GM18508 (cell line): Measurements from ENCODE around the gene RAD51B.
A peak's percentile ranks its signal among the peaks of the same experiment; 100 is the strongest.
"Not testable (repeated sequence)": the region's sequence is repeated elsewhere in the genome, so short reads cannot be mapped to it uniquely, and the experiment has no call there.

ENCODE experiments used
- ATAC-seq: cut with Tn5 transposase; IDR thresholded peaks from one replicate; pipeline ENCODE4 v1.9.1; 2021; ENCODE audit warnings: moderate number of reproducible peaks; ENCODE audit not compliant: insufficient read depth, unreplicated experiment

RAD51B gene

DNA sequence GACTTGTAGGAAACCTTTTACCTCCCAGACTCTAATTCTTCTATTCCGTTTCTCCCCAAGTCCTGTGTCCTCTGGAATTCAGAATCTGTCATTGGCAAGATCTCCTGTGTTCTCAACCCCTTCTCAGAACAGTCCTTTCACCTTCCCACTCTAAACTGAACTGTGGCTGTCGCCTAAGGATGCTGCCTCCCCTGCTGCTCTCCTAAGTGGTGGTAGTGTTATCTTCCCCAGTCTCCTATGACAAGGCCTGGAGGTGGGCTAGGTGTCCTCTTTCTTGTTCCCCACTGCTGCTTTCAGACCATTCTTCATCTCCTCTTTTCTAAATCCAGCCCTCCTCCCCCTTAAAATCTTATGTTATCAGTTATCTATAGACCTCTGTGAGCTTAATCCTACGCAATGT, 397.4 kb downstream of the RAD51B start:
- no peak for ATAC-seq

DNA sequence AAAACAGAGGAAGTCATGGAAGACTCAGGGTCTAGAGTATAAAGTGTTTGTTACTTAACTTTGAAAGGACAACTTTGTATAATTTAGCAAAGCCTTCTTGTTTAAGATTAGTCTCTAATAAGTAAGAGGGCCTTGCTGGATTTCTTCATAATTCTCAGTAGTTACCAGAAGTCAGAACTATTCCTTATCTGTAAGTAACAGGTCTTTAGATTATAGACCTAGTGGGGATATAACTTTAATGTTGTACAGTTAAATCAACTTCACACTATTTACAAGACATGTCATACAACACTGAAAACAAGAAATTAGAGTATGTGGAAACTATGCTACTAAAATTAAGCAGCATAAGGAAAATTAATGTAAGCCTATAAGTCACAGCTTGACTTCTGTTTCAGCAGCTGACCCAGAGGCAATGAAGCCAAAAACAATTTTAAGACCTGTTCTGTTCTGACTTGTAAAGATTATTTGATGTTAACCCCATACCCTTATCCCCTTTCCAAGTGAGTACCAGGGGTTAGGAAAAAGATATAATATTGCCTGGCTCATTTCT, 398.3 kb downstream of the RAD51B start:
- no peak for ATAC-seq

DNA sequence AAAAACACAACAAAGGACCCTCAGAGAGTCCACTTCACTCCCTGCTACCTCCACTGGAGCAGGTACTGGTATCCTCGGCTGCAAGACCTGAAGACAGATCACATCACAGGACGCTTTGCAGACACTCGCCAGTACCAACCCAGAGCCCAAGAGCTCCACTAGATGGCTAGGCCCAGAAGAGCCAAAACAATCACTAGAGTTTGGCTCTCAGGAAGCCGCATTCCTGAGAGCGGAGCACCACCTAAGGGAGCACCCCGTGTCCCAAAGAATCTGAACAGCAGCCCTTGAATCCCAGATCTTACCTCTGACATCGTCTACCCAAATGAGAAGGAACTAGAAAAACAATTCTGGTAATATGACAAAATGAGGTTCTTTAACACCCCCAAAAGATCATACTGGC, 399.8 kb downstream of the RAD51B start:
- ATAC-seq, result no peak

DNA sequence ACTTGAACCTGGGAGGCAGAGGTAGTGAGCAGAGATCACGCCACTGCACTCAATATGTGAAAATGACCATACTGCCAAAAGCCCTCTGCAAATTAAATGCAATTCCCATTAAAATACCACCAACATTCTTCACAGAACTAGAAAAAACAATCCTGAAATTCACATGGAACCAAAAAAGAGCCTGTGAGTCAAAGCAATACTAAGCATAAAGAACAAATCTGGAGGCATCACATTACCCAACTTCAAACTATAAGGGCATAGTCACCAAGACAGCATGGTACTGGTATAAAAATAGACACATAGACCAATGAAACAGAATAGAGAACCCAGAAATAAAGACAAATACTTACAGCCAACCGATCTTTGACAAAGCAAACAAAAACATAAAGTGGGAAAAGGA, 401.5 kb downstream of the RAD51B start:
- not testable (repeated sequence) for ATAC-seq

DNA sequence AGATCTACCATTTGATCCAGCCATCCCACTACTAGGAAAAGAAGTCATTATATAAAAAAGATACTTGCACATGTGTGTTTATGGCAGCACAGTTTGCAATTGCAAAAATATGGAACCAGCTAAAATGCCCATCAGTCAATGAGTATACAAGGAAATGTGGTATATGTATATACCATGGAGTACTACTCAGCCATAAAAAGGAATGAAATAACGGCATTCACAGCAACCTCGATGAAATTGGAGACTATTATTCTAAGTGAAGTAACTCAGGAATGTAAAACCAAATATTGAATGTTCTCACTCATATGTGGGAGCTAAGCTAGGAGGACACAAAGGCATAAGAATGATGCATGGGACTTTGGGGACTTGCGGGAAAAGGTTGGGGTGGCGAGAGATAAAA, 402.6 kb downstream of the RAD51B start:
- ATAC-seq, result no peak

DNA sequence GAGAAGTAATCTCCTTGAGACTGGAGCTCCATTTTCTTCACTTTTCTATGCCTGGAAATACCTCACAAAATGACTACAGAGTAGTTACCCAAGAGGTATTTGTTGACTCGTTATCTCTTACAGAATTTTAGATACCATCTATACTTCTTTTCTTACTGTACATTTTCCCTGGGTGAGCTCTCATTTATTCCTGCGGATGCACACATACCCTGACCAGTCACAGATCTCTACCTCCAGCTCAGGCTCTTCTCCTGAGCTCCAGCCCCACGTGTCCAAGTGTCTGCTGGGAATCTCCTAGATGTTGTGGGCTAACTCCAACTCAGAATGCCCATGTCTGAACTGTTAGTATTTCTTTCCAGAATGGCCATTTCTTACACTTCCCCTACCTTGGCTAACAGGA, 403.1 kb downstream of the RAD51B start:
- ATAC-seq, result no peak

DNA sequence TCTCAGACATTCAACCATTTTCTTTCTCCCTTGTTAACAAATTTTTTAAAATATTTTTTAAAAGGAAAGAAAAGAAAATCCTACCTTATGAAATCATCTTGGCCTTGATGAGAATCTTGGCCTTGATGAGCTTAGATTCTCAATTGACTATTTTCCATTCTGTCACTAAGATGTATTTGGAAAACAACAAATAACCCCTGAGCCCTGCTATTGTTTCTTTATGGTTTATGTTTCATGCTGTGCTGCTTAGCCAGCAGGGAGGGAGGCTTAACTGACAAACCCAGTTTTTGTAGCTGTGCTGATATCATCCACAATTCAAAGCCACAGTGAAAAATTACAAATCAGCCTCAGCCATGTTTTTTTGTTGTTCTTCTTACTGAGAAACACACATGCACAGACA, 404.1 kb downstream of the RAD51B start:
- ATAC-seq, result no peak

DNA sequence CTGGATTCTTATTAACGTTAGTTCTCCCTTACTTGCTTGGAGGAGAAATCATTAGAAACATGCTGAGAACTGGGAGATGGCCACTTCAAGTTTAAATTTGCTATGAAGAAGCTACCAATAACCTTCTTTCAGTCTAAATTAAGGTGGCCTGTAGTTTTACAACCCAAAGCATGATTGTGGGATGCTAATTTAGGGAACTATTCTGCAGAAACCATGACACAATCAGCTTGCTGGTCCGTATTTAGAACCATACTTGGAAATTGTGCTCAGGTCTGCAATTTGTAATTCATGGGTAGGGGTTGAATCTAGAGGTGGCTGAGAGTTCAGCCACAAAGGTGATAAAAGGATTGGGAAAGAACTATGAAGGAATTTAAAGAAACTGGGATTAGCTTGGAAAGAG, 405.7 kb downstream of the RAD51B start:
- no peak for ATAC-seq

DNA sequence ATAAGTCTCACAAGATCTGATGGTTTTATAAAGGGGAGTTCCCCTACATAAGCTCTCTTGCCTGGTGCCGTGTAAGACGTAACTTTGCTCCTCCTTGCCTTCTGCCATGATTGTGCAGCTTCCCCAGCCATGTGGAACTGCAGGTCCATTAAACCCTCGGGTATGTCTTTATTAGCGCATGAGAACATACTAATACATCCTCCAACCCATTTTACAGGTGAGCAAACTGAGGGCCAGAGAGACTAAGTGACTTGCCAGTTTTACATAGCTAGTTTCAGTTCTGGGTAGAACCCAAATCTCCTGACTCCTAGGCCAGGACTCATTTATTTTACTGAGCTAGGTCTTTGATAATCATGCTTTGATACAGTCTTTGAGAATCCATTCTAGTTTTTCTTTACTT, 406.9 kb downstream of the RAD51B start:
- no peak for ATAC-seq

DNA sequence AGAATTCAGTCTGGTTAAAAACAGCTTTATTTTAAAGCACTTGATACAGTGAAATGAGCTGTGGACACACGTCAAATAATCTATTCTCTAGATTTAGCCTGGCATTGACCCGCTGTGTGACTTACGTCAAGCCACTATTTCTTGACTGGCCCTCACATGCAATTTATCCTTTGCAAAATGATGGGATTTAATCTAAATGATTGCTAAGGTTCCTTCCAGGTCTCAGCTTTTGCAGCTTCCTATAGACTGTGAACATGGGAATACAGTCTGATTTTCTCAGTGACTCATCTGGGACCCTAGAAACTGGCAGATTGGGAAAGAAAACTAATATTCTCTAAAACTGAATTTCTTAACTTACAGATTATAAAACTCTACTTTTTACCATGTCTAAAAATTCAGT, 409.1 kb downstream of the RAD51B start:
- ATAC-seq, result no peak

DNA sequence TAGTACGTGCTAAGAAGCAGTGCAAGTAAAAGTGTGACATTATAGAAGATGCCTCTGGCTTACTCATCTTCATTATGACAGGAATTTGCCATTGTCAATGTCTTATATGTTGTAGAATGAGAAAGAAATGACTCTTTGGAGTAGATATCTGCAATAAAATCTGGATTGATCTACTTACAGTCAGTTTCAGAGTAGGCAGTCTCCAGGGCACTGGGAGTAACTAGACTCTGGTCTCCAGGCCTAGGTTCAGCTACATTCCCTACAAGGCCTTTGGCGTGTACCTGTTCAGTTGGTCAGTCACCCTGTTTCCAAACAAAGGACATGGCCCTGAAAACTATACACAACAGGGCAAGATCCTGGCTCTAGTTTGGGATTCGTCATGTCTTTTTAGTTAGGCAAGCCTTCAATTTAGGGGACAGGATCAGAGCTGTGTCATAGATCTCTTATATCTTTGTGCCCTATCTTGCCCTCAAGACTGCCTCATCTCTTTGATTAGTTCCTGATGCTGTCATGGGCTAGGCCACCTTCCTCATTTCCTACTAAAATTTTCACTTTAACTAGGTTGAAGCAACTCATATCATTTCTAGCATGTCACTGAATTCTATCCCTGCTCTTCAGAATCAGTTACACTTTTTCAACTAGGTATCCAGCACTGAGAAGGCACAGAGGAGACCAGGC, 410.0 kb downstream of the RAD51B start:
- ATAC-seq, result no peak

DNA sequence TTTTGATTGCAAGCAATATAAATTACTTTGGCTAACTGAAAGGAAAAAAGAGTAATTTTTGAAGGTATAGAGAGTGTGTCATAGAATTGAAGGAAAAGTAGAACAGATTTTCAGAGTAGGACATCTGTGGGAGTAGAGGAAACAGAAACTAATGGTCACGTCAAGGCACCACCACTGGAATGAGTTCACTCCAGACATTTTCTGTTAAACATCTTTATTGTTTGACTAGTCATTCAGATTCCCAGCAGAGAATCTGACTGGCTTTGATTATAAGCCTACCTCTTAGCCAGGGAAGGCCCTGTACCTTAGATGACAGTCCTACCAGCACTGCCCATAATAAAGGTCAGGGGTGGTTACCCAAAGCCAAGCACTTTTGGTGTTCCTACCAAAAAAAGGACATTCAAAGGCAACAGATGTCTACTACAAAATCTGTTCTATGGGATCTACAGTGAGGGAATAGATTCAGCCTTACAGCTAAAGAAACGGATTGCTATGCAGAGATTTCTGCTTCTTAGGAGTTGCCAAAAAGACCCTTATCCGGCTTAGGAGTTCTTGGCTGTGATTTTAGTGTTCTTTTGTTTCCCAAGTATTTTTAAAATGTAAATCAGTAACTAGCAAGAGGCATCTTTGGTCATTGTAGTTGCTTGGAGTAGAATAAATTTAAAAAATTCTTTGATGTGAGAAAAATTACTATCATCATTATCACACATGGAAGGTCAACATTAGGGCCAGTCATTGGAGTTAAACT, 410.8 kb downstream of the RAD51B start:
- no peak for ATAC-seq

DNA sequence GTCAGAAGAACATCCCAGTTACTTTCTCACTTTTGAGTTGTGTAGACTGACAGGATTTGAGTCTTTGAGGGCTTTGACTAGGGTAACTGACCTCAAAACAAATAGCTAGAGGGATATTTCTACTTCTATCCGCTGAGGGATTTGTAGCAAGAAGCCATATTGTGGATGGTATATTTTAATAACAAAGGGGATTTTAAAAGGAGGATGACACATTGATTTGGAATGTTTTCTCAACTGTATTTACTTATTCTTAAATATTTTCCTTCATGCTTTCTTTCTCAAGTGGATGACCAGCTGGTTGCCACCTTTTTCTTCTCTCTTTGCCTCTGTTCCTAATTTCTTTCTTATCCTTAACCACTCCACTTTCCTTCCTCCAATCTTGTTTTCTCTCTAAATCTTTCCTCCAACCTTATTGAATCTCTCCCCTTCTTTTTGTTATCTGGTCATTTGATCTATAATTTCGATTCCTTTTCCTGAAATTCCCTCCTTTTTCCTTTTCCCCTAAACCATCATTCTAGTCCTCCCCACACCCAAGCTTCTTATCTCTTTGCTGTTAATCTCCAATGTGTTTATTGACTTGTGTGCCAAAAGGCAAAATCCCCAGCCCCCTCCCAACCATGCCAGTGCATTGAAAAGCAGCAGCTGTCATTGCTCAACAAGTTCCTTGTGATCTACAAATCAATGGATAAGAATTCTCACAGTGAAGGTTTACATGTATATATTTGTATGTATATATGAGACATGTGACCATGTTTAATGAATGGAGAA, 411.6 kb downstream of the RAD51B start:
- no peak for ATAC-seq

DNA sequence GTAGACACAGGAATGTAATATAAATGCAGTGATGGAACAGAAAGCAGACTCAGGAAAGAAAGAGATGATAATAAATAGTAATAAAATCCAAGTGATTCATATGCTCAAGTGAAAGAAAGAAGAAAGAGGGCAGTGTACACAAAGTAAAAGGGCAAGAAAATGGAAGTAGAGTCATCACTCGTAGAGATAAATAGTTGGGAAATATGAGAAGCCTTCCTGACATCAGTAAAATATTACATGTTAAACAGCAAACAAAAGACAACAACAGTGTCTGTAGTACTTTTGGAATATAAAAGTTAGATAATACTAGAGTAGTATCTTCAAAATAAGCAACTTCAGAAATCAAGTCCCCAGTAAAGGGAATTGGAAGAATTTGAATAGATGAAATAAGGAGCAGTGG, 412.3 kb downstream of the RAD51B start:
- no peak for ATAC-seq

DNA sequence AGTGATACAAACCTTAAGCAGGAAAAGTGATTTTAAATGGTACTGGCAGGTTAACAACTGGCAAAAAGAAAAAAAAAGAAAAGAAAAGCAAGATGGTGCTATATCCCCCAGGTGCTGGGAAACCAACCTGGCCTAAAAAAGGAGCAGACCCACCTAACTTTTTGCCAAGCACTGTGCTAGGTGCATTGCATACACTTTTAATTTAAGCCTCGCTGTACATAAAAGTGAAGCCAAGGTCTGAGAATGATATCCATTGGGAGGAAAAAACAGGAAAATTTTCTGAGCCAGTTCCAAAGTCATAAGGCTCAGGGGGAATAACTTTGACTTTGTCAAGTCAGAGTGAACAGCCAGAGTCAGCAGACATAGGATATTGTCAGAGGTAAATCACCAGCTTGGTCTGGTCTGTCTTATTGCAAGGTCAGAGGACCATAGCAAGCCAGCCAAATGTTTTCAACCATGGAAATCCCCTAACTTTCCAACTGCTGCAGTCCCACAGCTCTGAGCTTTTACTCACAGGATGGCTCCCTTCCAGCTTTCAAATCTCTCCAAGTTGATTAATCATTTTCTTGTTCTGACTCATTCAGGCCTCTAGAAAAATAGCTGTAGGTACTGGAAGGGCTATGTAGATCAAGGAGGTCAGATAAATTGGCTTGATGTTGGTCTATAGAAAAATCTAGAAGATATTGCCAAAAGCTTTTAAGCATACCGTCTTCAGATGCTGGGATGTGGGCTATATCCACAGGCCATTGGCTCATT, 412.9 kb downstream of the RAD51B start:
- peak; percentile 58 for ATAC-seq

DNA sequence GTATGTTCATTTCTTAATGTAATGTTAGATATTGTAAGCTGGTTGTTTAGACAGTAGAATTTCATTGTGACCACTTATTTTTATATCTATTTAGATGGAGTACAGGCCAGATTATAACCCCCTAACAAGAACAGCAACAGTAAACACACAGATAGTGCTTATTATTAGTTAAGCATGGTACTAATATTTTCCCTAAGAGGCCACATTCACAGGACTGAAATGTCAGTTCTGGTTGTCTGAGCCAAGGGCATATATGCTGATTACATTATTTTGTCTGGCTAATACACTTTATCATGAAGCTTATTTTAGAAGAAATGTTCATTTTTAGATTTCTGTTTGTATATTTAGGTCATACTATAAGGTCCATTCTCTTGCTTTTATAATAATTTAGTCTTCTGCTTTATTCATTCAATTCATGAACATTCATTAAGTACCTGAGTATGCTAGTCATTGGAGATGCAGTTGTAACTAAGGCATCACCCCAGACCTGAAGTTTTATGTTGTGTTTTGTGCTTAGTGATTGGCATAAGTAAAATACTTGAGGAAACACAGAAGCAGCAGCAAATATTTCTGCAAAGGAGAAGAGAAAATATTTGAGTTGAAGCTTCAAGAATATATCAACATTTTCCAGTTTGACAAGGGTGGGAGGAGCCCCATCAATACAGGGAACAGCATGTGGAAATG, 413.7 kb downstream of the RAD51B start:
- no peak for ATAC-seq

DNA sequence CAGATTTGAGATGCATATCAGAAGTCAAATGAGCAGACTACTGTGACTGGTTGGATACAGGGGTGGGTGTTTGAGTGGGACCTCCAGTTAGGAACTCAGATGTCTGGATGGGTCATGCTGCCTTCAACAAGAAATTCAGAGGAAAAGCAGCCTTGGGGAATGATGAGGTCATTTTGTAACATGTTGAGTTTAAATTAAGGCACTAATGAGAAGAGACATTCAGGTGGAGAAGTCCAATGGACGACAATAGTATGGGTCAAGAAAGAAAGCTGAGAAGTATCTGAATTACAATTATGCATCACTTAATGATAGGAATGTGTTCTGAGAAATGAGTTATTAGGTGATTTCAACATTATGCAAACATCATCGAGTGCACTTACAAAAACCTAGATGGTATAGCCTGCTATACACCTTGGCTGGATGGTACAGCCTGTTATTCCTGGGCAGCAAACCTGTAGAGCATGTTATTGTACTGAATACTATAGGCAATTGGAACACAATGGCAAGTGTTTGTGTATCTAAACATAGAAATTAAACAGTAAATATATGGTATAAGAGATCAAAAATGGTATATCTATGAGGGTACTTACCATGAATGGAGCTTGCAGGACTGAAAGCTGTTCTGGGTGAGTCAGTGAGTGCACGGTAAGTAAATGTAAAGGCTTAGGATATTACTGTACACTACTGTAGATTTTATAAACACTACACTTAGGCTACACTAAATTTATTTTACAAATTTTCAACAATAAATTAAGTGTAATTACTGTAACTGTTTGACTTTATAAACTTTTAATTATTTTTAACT, 414.7 kb downstream of the RAD51B start:
- no peak for ATAC-seq

DNA sequence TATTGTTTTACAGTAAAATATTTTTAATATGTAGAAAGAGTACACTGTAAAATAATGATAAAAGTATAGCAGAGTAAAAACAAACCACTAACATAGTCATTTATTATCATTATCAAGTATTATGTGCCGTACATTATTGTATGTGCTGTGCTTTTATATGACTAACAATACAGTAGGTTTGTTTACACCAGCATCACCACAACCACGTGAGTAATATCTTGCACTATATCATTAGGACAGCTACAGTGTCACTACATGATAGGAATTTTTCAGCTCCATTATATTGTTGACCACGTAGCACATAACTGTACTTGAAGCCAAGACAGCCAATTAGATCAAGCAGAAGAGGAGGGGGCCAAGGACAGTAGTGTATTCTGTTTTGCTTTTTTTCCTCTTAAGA, 415.4 kb downstream of the RAD51B start:
- ATAC-seq, result no peak
